ENCODE measurements around the gene DENND5B. TPM values are rescaled to one million over a fixed set of nuclear protein-coding genes. Genes with fewer than 3 reads are reported as not detected.

The DENND5B gene
- total RNA-seq, 6 experiments from 2014 or later: 12.6 to 18.4 (median 16.6) TPM

DNA sequence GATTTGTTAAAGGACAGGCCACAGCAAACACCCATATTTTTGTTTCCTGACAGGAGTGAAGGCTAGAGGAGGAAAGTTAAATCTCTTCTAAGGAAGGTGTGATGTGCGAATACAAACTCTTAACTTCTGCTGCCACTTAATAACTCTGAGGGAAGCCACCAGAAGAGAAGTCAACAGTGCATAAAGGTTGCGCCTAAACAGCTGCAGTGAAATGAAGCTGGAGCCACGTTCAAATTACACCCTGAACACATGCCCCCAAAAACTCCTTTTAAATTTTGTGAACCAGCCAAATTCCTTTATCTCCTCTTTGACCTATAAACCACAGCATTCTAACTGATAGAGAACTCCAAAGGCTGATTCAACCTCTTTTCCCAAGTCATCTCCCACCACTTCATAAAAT lies 22.4 kb downstream of the DENND5B start:
- Histone ChIP-seq H3K36me3 (no peaks in the 10 kb centered on the region), H3K27me3 (no peaks in the 10 kb centered on the region), H3K9me3 (no peaks in the 10 kb centered on the region), H3K4me3 (no peak overlapping the region), H3K4me1 (peaks cover 0 to 28% (median 7%) of the 10 kb centered on the region in 4 donors), H3K27ac (no peak overlapping the region)
- no peak for DNase-seq
- ATAC-seq: no peak
- 77% methylated on average over 3 of the region's 3 CpGs for WGBS (ENCODE audit: insufficient coverage, low coverage, low lambda C conversion rate, missing lambda C conversion rate)
- intact Hi-C loops (cut with DNase I): no loop called here
- TF ChIP-seq CTCF (IDR thresholded peaks at IDR 0.05) (no peak), POLR2A (IDR thresholded peaks at IDR 0.05) (no peak)

GRCh38 chr12:31567029-31567428 lies 23.9 kb downstream of the DENND5B start:
- Histone ChIP-seq H3K4me1 (peaks cover 0 to 17% (median 0%) of the 10 kb centered on the region in 4 donors), H3K27ac (no peak overlapping the region), H3K4me3 (no peak overlapping the region), H3K27me3 (no peaks in the 10 kb centered on the region), H3K9me3 (no peaks in the 10 kb centered on the region), H3K36me3 (no peaks in the 10 kb centered on the region)
- TF ChIP-seq CTCF (IDR thresholded peaks at IDR 0.05) (no peak), POLR2A (IDR thresholded peaks at IDR 0.05) (no peak)
- no peak for DNase-seq
- no peak for ATAC-seq
- intact Hi-C loops (cut with DNase I): no loop called here
- WGBS (ENCODE audit: insufficient coverage, low coverage, low lambda C conversion rate, missing lambda C conversion rate): 88% methylated on average over 2 of the region's 2 CpGs

DNA sequence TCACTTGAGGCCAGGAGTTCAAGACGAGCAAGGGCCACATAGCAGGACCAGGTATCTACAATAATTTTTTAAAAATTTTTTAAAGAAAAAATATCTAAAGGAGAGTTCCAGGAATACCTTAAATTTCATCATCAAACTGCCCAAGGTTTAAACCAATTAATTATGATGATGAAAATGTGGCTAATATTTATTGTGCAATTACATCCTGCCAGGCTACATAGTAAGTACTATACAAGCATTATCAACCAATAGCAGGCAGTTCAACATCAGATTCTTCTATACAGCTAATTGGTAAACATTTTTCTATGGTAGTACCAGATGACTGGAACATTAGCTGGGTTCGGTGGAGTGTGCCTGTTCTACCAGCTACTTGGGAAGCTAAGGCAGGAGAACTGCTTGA lies 24.4 kb downstream of the DENND5B start:
- Histone ChIP-seq H3K4me1 (peaks cover 0 to 14% (median 0%) of the 10 kb centered on the region in 4 donors), H3K36me3 (no peaks in the 10 kb centered on the region), H3K27ac (no peak overlapping the region), H3K9me3 (no peaks in the 10 kb centered on the region), H3K4me3 (no peak overlapping the region), H3K27me3 (no peaks in the 10 kb centered on the region)
- intact Hi-C loops (cut with DNase I): no loop called here
- WGBS (ENCODE audit: insufficient coverage, low coverage, low lambda C conversion rate, missing lambda C conversion rate): 84% methylated on average over 2 of the region's 2 CpGs
- TF ChIP-seq CTCF (IDR thresholded peaks at IDR 0.05) (no peak), POLR2A (IDR thresholded peaks at IDR 0.05) (no peak)
- ATAC-seq (no peak), DNase-seq (no peak)

GRCh38 chr12:31562594-31563328 lies 28.2 kb downstream of the DENND5B start:
- H3K4me3 ChIP-seq: no peak overlapping the region
- H3K27me3 ChIP-seq: no peaks in the 10 kb centered on the region
- DNase-seq (no peak), ATAC-seq (no peak)
- intact Hi-C loops (cut with DNase I): no loop called here
- TF ChIP-seq POLR2A (IDR thresholded peaks at IDR 0.05) (no peak), CTCF (IDR thresholded peaks at IDR 0.05) (no peak)
- no peaks in the 10 kb centered on the region for H3K4me1 ChIP-seq
- no peaks in the 10 kb centered on the region for H3K36me3 ChIP-seq
- H3K27ac ChIP-seq: no peak overlapping the region
- WGBS (ENCODE audit: insufficient coverage, low coverage, low lambda C conversion rate, missing lambda C conversion rate): 84% methylated on average over 5 of the region's 5 CpGs
- no peaks in the 10 kb centered on the region for H3K9me3 ChIP-seq

All from right lobe of liver (tissue), 6 donors.